ENCODE data around the gene MAPK12. TPM values are rescaled to one million over a fixed set of nuclear protein-coding genes. Genes with fewer than 3 reads are reported as not detected.

MAPK12 gene
- total and polyA plus RNA-seq, 9 of the 15 experiments (the other 6 are each of a cell fraction or from before 2014, with no cell fraction given), result 0.79 to 71.5 (median 32.8) TPM

GRCh38 chr22:50218996-50219727, 42.3 kb downstream of the MAPK12 start (continued):
- TF ChIP-seq ZNF318 (IDR thresholded peaks at IDR 0.05; ENCODE audit: borderline replicate concordance in 1 of 2, low read depth in 1 of 2) (no peak), ZNF561 (CRISPR knock-in tag; conservative IDR thresholded peaks at IDR 0.05) (no peak), TEAD1 (CRISPR knock-in tag; IDR thresholded peaks at IDR 0.05) (no peak), ZNF282 (CRISPR knock-in tag; IDR thresholded peaks at IDR 0.05) (no peak), SMARCA4 (IDR thresholded peaks at IDR 0.05) (no peak), SMAD4 (CRISPR knock-in tag; conservative IDR thresholded peaks at IDR 0.05) (no peak), DIDO1 (tag; IDR thresholded peaks at IDR 0.05; ENCODE audit: low read depth) (no peak), PHF8 (IDR thresholded peaks at IDR 0.05; ENCODE audit: borderline replicate concordance, low read length) (no peak), ETS2 (tag; IDR thresholded peaks at IDR 0.05; ENCODE audit: borderline replicate concordance, poor library complexity, severe bottlenecking) (no peak), TRIM28 (IDR thresholded peaks at IDR 0.05) (no peak), KLF16 (IDR thresholded peaks at IDR 0.05) (no peak), BDP1 (IDR thresholded peaks at IDR 0.05; ENCODE audit: insufficient read depth, insufficient read length) (no peak), KLF1 (tag; IDR thresholded peaks at IDR 0.05) (no peak), SUPT5H (IDR thresholded peaks at IDR 0.05) (no peak), SPI1 (IDR thresholded peaks at IDR 0.05; ENCODE audit: borderline replicate concordance, low read depth, low read length) (no peak), ZNF695 (CRISPR knock-in tag; IDR thresholded peaks at IDR 0.05) (no peak), TRIM25 (IDR thresholded peaks at IDR 0.05; ENCODE audit: borderline replicate concordance) (no peak), CCNT2 (IDR thresholded peaks at IDR 0.05; ENCODE audit: borderline replicate concordance, extremely low read depth, insufficient read length, low read depth, low read length) (peak; percentile 35), POLR2AphosphoS2 (IDR thresholded peaks at IDR 0.05; ENCODE audit: low read length) (no peak), XRCC4 (IDR thresholded peaks at IDR 0.05; ENCODE audit: extremely low read depth, insufficient read depth, insufficient read length) (no peak)
